Cerebellar nuclear complex (tissue), 1 donor: ENCODE data around the gene A2ML1.
"Not testable (repeated sequence)": the region's sequence is repeated elsewhere in the genome, so short reads cannot be mapped to it uniquely, and the experiment has no call there.

ENCODE experiments used
- DNase-seq, 2 experiments: peaks; one replicate each; lab custom pipeline; 2025; lab: John Stamatoyannopoulos, UW

The A2ML1 gene

GRCh38 chr12:8855891-8856290 is 33.5 kb downstream of the A2ML1 start:
- no peak for DNase-seq

GRCh38 chr12:8859448-8859847 is 37.0 kb downstream of the A2ML1 start:
- not testable (repeated sequence) for DNase-seq

DNA sequence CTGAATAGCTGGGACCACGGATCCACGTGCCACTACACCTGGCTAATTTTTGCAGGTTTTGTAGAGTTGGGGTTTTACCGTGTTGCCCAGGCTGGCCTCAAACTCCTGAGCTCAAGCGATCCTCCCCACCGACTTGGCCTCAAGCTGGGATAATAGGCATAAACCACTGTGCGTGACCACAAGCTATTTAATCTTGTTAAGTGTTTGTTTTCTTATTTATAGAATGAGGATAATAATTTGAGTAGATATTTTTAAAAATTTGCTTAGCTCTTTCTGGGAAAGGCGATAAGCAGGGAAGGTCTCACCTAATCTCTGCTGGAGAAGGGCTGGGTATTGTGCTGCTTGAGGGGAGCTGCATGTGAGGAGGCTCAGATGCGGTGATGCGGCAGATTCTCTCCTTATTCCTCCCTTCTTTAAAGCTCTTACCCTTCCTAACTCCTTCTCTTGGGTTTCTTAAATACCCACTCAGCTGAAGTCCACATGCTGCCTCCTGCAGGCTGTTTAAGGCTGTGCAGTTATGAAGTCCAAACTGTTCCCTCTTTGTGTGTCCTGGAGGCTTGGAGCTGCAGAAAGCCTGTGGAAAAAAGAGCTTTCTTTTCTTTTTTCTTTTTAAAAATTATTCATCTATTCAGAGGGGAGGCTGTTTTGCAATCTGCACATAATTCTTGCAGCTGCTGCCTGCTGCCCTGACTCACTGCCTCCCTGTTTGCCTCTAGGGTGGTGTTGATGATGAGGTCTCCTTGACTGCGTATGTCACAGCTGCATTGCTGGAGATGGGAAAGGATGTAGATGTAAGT is 37.9 kb downstream of the A2ML1 start:
- no peak for DNase-seq

- no peak for DNase-seq
Measured at GRCh38 chr12:8866429-8866828, 44.0 kb downstream of the A2ML1 start.

DNA sequence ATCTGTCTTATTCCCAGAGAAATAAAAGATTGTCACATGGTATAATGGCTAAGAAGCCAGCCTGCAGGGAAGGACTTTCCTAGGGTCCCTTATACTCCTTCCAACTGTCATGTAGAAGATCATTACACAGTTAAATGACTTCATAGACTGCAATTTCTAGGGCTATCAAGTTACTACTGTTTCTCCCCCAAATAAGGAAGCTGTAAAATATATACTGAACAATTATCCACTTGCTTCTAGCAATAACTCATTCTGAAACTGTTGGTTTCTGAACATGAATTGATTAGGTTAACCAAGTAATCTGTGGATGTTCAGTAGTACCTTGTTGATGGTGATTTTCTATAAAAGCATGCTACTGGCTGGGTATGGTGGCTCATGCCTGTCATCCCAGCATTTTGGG is 44.6 kb downstream of the A2ML1 start:
- DNase-seq, result no peak

DNA sequence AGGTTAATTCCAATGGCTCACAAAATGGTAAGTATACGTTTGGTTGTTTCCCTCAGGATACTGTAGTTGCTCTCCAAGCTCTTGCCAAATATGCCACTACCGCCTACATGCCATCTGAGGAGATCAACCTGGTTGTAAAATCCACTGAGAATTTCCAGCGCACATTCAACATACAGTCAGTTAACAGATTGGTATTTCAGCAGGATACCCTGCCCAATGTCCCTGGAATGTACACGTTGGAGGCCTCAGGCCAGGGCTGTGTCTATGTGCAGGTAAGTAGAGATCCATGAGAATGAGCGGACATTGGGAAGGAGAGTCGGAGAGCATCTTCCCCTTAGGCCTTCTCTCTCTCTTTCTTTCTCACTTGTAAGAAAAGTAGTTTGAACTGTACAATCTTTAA is 45.4 kb downstream of the A2ML1 start:
- no peak for DNase-seq

DNA sequence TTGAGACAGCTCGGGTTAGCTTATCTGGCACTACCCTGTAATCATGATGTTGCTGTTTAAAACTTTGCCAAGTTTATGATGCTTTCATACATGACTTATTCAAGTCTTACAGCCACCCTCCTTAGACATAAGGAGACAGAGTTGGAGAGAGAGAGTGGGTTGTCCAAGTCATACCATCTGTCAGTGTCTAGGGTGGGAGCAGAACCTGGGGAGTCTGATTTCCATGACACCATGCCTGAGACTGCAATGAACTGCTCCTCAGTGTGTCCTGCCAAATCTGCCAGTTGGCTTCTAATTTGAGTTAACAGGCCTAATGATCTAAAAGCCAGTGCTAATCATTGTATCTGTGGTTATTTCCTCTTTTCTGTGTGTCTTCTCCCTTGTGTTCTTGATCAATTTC is 48.2 kb downstream of the A2ML1 start:
- DNase-seq, result no peak

DNA sequence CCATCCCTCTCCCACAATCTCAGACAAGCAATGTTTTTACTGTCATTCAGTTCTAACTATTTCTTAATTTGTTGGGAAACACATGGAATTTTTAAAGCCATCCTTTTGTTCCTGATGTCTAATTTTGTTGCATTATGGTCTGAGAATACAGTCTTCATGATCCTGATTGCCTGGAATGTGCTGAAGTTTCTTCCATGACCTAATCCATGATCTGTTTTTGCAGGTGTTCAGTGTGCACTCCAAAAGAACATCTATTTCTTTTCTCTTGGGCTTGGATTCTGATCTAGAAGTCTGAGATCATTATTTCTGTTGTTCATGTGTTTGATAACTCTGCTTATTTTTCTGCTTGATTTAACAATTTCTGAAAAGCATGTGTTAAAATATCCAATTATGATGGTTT is 48.6 kb downstream of the A2ML1 start:
- DNase-seq, result no peak

GRCh38 chr12:8876887-8877286 is 54.5 kb downstream of the A2ML1 start:
- no peak for DNase-seq

- DNase-seq, result no peak
Measured at GRCh38 chr12:8886502-8887284, 64.3 kb downstream of the A2ML1 start.

- no peak for DNase-seq
Measured at GRCh38 chr12:8887285-8887715, 64.9 kb downstream of the A2ML1 start.

DNA sequence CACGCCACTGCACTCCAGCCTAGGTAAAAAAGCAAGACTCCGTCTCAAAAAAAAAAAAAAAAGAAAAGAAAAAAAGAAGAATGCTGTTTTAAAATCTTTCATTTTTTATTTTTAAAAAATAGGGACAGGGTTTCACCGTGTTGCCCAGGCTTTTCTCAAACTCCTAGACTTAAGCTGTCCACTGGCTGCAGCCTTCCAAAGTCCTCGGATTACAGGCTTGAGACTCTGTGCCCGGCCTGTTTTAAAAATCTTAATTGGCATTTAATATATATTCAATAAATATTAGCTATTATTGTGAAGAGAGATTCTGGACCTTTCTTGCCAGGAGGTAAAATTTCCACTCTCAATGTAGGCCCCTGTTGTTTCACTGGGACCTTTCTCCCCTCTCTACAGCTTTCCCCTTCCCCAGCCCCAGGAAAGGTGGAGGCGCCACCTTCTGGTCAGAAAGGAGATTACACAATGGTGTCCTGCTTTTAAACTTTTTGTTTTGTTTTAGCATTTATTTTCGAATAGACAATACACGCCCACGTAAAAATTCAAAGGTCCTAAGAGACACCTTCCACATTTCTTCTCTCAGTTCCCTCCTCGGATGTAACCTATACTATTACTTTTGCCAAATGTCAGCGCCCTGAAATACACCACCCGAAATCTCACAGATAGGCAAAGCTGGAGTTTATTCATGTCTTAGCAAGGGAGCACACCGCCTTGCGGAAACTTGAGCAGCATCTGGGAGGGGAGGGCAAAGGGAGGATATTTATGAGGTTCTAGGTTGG is 68.1 kb downstream of the A2ML1 start:
- DNase-seq, result no peak

DNA sequence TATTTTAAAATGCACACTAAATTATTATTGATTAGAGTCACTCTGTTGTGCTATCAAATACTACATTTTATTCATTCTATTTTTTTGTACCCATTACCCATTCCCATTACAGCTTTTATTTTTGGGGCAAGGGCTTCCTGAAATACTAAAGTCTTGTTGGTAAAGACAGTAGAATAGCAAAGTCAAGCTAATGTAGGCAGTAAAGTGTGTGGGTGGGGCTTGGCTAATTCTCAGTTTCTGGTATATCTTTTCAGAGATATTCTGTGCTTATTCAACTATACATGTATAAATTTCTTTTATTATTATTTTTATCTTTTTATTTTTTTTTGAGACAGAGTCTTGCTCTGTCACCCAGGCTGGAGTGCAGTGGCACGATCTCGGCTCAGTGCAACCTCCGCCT is 69.6 kb downstream of the A2ML1 start:
- no peak for DNase-seq

- DNase-seq, result no peak
Measured at GRCh38 chr12:8894378-8894777, 72.0 kb downstream of the A2ML1 start.

DNA sequence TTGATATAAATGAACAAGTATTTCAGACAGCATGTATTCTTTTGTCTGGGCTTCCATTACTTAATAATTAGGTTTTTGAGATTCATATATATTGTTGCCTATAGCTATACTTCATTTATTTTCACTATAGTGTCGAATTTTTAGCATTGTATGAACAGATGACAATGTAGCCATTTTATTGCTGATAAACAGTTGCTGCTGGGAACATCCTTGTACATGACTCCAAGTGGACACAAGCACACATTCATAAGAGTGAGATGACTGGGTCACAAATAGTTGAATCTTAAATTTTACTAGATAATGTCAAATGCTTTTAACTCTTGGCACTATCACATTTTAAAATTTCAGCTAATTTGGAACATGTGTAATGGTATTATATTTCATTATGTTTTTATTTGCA is 72.6 kb downstream of the A2ML1 start:
- no peak for DNase-seq

DNA sequence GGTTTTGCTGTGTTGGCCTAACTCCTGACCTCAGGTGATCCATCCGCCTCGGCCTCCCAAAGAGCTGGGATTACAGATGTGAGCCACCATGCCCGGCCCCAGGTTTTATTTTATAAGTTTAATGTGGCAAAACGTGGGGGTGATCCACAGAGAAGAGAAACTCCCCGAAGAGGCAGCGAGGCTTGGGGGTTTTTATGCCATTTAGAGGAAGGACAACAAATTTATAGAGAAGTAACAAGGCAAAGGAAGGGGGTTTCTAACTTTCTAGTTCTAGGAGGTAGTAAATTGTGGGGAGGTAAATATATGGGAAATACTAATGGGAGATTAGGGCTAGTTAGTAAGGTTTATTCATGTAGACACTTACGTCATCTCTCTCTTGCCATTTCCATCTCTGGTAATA is 74.7 kb downstream of the A2ML1 start:
- DNase-seq, result no peak

GRCh38 chr12:8899830-8900229 is 77.4 kb downstream of the A2ML1 start:
- no peak for DNase-seq

DNA sequence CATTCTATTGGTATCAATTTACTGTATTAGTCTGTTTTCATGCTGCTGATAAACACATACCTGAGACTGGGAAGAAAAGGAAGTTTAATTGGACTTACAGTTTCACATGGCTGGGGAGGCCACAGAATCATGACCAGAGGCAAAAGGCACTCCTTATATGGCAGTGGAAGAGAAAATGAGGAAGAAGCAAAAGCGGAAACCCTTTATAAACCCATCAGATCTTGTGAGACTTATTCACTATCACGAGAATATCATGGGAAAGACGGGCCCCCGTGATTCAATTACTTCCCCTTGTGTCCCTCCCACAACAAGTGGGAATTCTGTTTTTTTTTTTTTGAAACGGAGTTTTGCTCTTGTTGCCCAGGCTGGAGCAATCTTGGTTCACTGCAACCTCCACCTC is 80.3 kb downstream of the A2ML1 start:
- DNase-seq, result not testable (repeated sequence)

- no peak for DNase-seq
Measured at GRCh38 chr12:8903646-8904045, 81.2 kb downstream of the A2ML1 start.

GRCh38 chr12:8904665-8905064 is 82.2 kb downstream of the A2ML1 start:
- DNase-seq, result no peak

DNA sequence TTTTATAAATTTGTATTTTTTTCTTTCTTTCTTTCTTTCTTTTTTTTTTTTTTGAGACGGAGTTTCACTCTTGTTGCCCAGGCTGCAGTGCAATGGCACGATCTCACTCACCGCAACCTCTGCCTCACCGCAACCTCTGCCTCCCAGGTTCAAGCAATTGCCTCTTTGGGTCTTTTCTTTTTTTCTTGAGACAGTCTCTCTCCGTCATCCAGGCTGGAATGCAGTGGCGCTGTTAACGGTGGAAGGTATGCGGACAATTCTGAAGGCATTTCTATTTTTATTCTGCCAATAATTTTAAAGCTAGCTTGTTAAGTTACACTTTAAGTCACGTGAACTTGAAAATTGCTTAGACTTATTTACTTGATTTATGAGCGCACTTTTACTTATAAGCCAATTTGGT is 83.1 kb downstream of the A2ML1 start:
- no peak for DNase-seq
